ENCODE results near the gene RNF169. TPM values are rescaled to one million over a fixed set of nuclear protein-coding genes. Genes with fewer than 3 reads are reported as not detected.

Gene RNF169
- total and polyA plus RNA-seq, 2 of the 8 experiments (the other 6 are each of a cell fraction or from before 2014, with no cell fraction given) = 3.6 to 12.5 TPM

DNA sequence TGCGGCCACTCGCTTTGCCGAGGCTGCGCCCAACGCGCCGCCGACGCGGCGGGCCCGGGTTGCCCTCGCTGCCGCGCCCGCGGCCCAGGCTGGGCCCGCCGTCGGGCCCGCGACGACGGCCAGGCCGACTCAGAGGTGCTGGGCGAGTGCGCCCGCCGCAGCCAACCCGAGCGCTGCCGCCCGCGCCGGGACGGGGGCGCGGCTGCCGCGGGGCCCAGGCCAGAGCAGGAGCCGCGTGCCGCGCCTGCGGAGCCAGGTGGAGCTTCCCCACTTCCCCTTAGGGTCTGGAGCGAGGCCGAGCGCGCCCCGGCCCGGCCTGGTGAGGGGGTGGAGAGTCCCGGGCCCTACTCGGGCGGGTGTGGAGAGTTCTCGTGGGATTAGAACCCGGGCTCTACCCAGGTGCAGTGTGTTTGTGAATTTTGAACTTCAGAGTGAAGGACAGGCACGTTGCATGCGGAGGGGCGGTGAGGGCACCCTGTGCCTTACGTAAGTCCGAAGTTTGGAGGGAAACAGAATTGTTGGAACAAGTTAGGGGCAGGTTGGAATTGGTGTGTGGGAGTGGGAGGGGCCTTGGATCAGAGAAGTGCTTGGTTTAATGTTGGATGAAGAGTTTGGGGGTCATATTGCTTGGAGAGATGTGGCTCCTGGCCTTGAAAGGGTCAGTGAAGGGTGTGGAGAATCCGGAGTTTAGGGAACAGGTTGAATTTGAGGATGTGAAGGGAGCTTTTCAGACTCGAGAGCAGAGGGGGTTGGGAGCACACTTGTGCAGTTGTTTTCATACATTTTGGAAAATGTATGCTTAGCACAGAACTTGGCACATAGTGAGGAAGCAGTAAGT is 697 bp downstream of the RNF169 start (continued):
- TF ChIP-seq TCF12 (IDR thresholded peaks at IDR 0.05; ENCODE audit: low read depth, low read length) = no peak
- TF ChIP-seq TBP (IDR thresholded peaks at IDR 0.05; ENCODE audit: low read depth, low read length) = no peak; the same call in 1 of the 2 replicates
- no peak for TF ChIP-seq YY1 (IDR thresholded peaks at IDR 0.05; ENCODE audit: low read depth, low read length)
- TF ChIP-seq RBBP5 (IDR thresholded peaks at IDR 0.05; ENCODE audit: borderline replicate concordance, low read depth, low read length) = no peak
- TF ChIP-seq HDAC6 (IDR thresholded peaks at IDR 0.05; ENCODE audit: low read depth, low read length) = no peak

All from H1 (cell line).